DMS 273 (cell line): ENCODE data around the gene LINGO4.
A peak's percentile ranks its signal among the peaks of the same experiment; 100 is the strongest.

Experiments used
- DNase-seq: peaks from one replicate; lab custom pipeline; 2025; ENCODE audit not compliant: unreplicated experiment; lab: John Stamatoyannopoulos, UW

The LINGO4 gene, protein sequence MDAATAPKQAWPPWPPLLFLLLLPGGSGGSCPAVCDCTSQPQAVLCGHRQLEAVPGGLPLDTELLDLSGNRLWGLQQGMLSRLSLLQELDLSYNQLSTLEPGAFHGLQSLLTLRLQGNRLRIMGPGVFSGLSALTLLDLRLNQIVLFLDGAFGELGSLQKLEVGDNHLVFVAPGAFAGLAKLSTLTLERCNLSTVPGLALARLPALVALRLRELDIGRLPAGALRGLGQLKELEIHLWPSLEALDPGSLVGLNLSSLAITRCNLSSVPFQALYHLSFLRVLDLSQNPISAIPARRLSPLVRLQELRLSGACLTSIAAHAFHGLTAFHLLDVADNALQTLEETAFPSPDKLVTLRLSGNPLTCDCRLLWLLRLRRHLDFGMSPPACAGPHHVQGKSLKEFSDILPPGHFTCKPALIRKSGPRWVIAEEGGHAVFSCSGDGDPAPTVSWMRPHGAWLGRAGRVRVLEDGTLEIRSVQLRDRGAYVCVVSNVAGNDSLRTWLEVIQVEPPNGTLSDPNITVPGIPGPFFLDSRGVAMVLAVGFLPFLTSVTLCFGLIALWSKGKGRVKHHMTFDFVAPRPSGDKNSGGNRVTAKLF

DNA sequence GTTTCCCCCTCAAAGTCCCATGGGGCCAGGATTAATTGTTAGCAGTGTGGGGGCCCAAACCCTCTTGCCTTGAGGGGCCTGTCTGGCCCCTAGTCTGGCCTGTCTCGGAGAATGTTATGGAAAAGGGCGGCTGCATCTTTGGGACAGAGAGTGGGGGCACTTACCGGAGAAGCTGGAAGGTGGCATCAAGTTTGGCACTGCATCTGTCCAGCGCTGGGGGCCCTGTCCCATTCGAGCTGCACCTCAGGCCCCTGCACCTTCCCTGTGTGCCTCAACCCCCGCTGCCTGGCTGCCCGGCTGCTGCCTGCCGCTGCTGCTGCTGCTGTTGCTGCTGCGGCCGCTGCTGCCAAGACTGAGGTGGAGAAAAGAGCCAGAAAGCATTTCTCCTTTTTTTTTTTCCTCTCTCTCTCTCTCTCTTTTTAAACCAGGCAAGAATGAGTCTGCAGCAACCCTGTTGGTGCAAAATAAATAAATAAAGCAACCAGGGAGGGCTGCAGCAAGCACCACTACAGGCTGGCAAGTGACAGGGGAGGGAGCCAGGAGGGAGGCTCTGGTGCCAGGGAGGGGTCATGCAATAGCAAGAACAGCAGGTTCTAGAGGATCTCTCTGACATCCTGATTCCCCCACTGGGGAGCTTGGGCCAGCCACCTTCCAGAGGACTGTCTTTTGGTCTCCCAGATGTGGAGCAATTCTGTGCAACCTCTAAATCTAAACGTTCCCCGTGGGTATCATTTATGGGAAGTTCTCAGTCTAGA, at the start of gene LINGO4:
Gene LINGO4 (minus strand): TSS at position 354 of the 755 bp plus-strand sequence. CDS start 2,715 bp downstream, outside the sequence.
- no peak for DNase-seq

DNA sequence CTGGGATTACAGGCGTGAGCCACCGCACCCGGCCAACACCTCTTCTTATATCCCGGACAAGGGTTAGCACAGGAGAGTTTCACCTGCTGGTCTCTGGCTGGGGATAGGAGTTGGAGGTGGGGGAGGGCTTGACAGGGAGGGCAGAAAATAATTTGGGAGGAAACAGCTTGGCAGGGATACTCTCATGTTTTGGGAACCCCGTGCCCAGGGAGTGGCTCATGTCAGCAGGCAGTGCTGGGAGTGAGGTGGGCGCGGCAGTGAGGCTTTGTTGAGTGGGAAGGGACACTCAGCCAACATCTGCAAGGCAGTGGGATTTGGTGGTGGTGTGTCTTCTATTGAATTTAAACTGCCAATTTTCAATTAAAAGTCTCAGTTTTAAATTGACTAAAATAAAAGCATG, 49.4 kb upstream of the LINGO4 start:
- DNase-seq: no peak

- DNase-seq: peak; percentile 57
Observed at GRCh38 chr1:151853411-151853943, 48.3 kb upstream of the LINGO4 start, which contains the start of gene THEM5. Gene THEM5 (minus strand): TSS chr1:151853712. CDS start chr1:151853565, 147 bp downstream.

- no peak for DNase-seq
Observed at GRCh38 chr1:151852733-151853132, 47.5 kb upstream of the LINGO4 start.

GRCh38 chr1:151851886-151852285, 46.7 kb upstream of the LINGO4 start:
- DNase-seq: no peak

DNA sequence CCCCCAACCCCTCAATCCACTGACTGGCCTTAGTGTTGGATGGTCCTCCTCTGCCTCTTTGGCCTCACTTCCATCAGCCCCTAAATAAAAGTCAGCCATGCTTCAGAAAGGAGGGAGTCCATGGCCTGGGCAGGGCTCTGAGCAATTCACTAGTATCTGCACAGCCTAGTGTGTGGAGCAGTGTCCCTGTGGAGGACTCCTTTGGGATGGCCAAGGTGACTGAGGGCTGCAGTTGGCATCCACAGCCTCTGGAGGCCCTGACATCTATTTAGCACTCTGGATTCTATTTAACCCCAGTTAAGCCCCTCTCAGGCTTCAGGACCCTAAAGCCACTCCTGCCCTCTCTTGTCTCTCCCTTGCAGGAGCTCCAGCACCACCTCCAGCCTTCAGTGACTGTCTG, 44.7 kb upstream of the LINGO4 start:
- no peak for DNase-seq

DNA sequence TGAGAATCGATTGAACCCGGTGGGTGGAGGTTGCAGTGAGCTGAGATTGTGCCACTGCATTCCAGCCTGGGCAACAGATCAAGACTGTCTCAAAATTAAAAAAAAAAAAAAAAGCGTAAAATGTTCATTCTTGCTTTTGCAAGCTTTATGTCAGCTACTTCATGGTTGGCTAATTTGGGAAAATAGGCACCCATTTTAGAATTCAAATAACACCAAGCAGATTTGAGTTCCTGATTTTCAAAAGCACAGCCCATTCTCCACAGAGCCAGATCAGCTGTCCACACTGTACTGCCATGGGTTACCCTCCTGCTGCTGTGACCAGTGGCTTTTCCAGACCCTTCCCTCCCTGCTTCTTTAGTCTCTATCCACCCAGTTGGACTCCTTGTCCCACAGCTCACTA, 43.9 kb upstream of the LINGO4 start:
- DNase-seq: no peak

- no peak for DNase-seq
Observed at GRCh38 chr1:151847867-151848596, 42.8 kb upstream of the LINGO4 start.

DNA sequence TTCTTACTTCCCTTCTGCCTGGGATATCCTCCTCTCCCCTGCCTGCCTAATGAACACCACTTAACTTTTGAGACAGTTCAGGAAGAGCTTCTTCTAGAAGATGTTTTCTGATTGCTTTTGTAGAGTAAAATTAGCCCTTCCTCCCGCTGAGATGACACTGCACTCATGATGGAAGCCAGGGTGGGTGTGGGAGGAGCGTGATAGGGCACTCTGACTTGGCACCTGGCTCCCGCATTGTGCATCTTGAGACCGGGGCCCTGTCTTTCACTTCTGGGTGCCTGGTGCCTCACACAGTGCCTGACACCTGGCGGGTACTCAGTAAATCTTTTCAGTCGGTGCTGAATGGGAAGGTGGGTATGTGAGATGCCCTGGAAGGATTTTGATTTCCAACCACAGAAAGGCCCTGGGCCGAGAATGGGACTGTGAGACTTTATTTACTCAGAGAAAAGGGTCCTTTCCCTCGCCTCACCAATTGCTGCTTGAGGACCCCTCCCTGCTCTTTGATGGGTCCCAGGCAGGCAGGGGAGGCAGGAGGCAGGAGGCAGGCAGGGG, 41.5 kb upstream of the LINGO4 start:
- no peak for DNase-seq

DNA sequence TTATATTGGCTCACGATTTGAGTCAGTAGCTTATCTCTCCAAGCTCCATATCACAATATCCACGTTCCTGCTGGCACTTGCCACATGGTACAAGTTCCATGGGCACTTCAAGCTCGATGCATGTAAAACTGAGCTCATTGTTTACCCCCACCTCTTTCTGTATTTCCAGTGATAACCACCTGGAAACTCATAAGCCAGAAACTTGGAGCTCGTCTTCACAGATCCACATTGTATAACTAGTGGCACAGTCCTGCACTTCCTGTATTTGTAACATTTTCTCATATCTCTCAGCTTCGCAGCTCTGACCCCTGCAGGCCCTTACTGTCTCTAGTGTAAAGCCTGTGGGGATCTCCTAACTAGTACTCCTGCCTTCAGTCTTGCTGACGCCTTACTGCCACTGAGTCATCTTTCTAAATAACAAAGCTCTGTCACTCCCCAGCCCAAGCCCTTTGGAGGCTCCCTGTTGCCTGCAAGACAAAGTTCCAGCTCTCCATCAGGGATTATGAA, 40.9 kb upstream of the LINGO4 start:
- no peak for DNase-seq

- DNase-seq: no peak
Observed at GRCh38 chr1:151843398-151843797, 38.2 kb upstream of the LINGO4 start.

DNA sequence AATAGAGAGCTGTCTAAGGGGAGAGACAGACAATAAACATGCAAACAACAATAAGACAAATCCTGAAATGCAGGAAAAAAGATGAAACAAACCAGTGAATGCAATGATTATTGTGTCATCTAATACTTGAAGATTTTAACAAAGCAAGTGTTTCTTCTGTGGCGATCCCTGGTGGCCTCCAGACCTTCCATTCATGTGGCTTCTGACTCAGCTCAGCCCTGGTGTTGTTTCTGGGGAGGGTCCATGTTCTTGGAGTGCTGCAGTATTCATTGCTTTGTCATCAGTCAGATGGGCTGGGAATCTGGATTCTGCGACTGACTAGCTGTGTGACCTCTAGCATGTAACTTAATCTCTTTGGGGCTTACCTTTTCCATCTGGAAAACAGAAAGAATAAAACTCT, 35.9 kb upstream of the LINGO4 start:
- no peak for DNase-seq

DNA sequence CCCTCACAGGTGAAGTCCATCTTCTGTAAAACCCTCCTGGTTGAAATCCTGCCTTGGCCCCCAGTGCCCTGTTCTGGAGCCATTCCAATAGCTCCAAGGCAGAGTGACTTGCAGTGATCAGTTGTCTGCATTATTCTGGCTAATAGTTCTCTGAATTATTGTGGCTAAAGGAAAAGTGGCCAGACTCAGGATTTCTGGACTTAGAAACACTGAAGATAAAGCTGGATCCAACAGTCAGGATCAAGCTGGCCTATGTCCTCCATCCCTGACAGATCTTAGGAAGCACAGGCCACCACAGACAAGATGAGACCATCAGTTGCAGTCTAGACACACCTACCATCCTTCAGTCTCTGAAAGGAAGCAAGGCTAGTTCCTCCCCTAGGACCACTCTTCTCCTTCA, 35.2 kb upstream of the LINGO4 start:
- DNase-seq: no peak

DNA sequence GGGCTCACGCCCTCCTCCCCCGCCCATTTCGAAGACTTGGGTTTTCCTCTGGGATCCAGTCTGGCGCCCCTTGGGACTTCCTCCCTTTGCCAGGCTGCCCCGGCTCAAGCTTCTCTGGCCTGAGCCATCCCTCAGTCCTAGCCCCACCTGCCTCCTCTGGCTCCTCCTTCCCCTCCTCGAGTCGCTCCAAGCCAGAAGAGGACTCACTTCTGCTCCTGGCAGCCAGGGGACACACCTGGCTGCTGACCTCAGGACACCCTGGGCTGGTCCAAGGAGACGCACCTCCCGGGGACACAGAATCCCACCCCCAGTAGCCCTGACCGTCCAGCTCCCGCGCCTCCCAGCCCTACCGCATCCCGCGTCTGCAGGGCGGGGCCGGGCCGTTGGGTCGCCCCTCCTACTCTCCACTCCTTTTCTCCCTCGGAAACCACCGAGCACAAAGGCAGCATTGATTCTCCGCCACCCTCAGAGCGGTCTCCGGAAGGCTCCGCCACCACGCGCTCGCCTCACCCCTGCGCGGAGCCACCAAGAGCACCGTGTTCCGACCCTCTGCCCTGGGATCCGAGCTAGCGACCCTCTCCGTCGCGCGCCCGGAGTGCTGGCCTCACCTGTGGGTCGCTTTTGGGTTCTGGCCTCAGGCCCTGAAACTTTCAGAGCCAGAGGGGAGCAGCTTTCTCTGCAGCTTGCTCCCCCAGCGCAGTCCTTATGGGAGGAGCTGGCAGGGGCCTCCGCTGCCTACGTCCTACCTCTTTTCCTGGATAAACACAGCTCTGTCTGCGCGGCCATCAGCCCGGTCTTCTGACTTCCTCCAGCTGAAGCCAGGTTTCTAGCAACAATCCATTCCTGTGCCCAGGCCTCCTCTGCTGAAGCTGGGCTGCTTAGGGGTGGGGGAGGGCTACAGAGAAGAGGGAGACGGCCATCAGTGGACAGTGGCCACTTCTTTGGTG, 34.5 kb upstream of the LINGO4 start, which contains the start of gene C2CD4D:
Gene C2CD4D (minus strand): TSS at position 364 of the 947 bp plus-strand sequence. CDS start 831 bp downstream, outside the sequence.
- DNase-seq: no peak

- DNase-seq: no peak
Observed at GRCh38 chr1:151839082-151839412, 33.8 kb upstream of the LINGO4 start.

DNA sequence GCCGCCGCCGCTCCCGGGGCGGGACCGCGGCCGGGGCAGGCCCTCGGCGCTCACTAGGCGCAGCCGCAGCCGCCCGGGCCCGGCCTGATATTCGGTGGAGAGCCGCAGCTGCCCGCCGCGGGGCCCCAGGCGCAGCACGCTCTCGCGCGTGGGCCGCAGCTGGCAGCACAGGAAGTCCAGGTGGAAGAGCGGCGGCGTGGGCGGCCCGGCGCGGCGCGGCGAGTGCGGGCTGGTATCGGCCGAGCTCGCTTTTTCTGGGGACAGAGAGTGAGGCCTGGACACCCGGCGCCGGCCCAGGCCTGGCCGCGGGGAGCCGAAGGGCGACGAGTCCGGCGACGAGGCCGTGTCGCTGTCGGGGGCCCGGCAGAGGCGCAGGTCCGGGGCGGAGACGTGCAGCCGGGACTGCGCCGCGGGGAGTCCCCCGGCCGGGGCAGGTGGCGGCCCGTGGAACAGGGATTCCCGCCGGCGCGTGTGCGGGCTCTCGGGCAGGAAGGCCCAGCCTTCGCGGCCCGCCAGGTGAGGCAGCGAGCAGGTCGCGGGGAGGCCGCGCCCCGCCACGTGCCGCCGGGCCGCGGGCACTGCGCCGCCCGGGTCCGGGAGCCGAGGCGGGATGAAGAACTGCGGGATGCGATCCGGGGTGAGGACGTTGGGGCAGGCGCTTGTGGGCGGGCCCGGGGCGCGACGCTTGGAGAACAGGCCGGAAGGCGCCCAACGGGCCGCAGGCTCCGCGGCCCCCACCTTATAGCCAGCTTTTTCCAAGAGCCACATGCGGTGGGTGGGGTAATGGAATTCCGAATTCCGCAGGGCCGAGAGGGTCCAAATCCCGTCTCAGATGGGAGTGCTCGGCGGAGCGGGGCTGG, 33.2 kb upstream of the LINGO4 start:
- DNase-seq: no peak

DNA sequence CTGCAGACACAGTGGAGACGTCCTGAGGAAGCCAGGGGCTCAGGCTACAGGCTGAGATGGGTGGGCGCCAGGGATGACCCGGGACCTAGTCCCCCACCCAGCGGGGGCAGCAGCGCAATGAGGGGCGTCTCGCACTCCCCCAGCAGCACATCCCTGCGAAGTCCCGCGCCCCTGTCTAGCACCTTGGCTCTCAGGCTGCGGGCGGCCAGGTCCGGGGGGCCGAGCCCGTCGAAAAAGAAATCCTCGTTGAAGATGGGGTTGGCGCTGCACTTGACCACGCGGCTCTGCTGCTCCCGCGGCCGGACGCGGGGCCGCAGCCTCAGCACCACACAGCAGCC, 32.6 kb upstream of the LINGO4 start:
- no peak for DNase-seq

DNA sequence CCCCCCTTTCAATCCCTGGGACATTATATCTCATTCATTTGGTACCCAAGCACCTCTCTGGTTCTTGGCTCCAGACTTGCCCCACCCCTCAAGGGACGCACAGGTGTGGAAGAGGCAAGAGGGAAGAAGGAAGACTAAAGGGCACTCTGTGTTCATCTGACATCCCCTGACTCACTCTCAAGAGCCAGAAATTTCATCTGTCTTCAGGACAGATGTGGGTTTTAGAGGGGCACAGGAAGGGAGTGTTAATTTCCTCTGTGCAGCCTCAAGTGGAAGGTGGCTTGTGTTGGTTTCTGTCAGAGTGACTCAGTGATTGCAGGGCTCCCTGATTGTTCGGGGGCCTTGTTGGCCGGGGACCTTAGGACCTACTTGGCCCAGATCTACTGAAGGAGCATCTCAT, 32.0 kb upstream of the LINGO4 start:
- DNase-seq: no peak
